Measurements from ENCODE around the gene CNGA1. TPM values are rescaled to one million over a fixed set of nuclear protein-coding genes. Genes with fewer than 3 reads are reported as not detected.

CNGA1 gene
- total RNA-seq, 1 donor from 2014 or later = not detected

DNA sequence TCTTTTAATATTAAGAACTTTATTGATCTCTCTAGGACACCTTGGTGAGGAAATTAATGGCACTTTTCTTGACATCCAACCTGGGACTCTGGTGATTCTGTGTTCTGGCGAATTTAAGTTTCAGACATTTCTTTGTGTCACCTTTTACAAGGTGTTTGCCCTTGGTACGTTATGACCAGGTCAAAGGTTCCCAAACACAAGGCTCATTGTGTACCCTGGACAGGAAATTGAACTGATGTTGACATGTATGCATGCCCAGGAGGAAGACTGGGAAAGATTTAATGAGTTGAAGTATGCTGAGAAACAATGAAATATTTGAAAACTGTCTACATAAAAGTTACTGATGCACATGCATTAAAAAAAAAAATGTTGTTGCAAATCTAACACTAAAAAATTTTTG is 22.2 kb upstream of the CNGA1 start:
- H3K4me1 Mint-ChIP-seq (ENCODE audit: unreplicated experiment) = no peaks in the 10 kb centered on the region
- no peak overlapping the region for H3K27ac Mint-ChIP-seq (ENCODE audit: unreplicated experiment)
- no peaks in the 10 kb centered on the region for H3K27me3 Mint-ChIP-seq (ENCODE audit: unreplicated experiment)
- no peak overlapping the region for H3K4me3 Mint-ChIP-seq (ENCODE audit: unreplicated experiment)
- TF ChIP-seq, protein P1, sequence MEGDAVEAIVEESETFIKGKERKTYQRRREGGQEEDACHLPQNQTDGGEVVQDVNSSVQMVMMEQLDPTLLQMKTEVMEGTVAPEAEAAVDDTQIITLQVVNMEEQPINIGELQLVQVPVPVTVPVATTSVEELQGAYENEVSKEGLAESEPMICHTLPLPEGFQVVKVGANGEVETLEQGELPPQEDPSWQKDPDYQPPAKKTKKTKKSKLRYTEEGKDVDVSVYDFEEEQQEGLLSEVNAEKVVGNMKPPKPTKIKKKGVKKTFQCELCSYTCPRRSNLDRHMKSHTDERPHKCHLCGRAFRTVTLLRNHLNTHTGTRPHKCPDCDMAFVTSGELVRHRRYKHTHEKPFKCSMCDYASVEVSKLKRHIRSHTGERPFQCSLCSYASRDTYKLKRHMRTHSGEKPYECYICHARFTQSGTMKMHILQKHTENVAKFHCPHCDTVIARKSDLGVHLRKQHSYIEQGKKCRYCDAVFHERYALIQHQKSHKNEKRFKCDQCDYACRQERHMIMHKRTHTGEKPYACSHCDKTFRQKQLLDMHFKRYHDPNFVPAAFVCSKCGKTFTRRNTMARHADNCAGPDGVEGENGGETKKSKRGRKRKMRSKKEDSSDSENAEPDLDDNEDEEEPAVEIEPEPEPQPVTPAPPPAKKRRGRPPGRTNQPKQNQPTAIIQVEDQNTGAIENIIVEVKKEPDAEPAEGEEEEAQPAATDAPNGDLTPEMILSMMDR (IDR thresholded peaks at IDR 0.05; ENCODE audit: unreplicated experiment) = no peak
- no peak for DNase-seq (ENCODE audit: low spot score)
- no peaks in the 10 kb centered on the region for H3K9me3 Mint-ChIP-seq (ENCODE audit: unreplicated experiment)
- H3K36me3 Mint-ChIP-seq (ENCODE audit: low read depth, unreplicated experiment) = no peaks in the 10 kb centered on the region

DNA sequence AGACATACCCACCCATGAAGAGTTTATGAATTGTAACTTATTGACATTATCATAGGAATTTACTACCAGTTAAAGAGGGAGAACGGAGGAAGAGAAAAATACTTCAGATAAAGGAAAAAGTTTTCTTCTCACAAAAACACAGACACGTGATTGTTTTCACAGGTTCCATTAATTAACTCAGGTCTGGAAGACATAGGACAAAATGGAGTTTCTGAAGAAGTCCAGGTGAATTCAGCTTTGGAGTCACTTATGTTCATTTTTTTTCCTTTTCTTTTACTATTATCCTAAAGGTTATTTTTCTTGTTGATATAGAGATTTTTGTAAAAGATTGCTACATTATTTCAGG is 20.6 kb upstream of the CNGA1 start:
- no peaks in the 10 kb centered on the region for H3K4me1 Mint-ChIP-seq (ENCODE audit: unreplicated experiment)
- H3K4me3 Mint-ChIP-seq (ENCODE audit: unreplicated experiment) = no peak overlapping the region

DNA sequence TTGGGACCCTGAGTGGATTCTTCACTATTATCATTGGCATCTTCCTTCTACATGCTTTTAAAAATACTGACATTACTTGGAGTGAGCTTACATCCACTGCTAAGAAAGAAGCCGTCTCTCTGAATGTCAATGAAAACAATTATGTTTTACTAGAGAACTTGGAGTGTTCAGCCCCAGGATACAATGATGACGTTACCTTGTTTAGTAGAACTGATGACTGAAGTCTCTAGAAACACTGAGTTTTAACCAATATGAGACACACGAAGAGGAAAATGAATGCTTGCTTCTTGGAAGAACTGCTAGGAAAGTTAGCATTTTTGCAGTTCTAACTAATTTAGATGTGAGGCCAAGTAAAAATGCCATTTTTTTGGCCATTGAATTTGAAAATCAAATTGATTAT is 19.5 kb upstream of the CNGA1 start:
- H3K36me3 Mint-ChIP-seq (ENCODE audit: low read depth, unreplicated experiment) = no peaks in the 10 kb centered on the region
- H3K27ac Mint-ChIP-seq (ENCODE audit: unreplicated experiment) = no peak overlapping the region
- no peak for DNase-seq (ENCODE audit: low spot score)
- no peaks in the 10 kb centered on the region for H3K27me3 Mint-ChIP-seq (ENCODE audit: unreplicated experiment)
- H3K4me3 Mint-ChIP-seq (ENCODE audit: unreplicated experiment) = no peak overlapping the region
- H3K9me3 Mint-ChIP-seq (ENCODE audit: unreplicated experiment) = no peaks in the 10 kb centered on the region
- TF ChIP-seq, protein P1 (IDR thresholded peaks at IDR 0.05; ENCODE audit: unreplicated experiment) = no peak
- no peaks in the 10 kb centered on the region for H3K4me1 Mint-ChIP-seq (ENCODE audit: unreplicated experiment)

More for the DNA sequence above, 20.6 kb upstream of the CNGA1 start:
- DNase-seq (ENCODE audit: low spot score) = no peak
- H3K9me3 Mint-ChIP-seq (ENCODE audit: unreplicated experiment) = no peaks in the 10 kb centered on the region
- no peaks in the 10 kb centered on the region for H3K36me3 Mint-ChIP-seq (ENCODE audit: low read depth, unreplicated experiment)
- H3K27ac Mint-ChIP-seq (ENCODE audit: unreplicated experiment) = no peak overlapping the region
- H3K27me3 Mint-ChIP-seq (ENCODE audit: unreplicated experiment) = no peaks in the 10 kb centered on the region
- TF ChIP-seq, protein P1 (IDR thresholded peaks at IDR 0.05; ENCODE audit: unreplicated experiment) = no peak

DNA sequence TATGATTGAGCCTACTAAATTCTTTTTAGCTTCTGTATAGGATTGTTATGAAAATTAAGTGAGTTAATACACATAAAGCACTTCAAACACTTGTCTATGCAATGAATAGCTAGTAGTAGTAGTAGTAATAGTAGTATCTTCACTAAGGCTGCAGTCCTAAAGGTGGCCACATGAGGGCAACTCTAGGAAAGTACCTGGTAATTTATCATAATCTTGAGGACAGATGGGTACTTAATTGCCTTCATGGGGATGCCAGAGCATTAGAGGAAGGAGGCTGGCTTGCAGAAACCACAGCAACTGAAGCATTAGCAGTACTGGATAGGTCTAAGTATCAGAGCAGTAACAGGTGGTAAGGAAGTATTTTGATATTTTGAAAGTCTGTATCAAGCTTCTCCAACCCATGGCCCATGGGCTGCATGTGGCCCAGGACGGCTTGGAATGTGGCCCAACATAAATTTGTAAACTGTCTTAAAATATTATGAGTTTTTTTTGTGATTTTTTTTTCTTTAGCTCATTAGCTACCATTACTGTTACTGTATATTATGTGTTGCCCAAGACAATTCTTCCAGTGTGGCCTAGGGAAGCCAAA is 17.4 kb upstream of the CNGA1 start:
- peak; percentile 33 for DNase-seq (ENCODE audit: low spot score)
- no peaks in the 10 kb centered on the region for H3K4me1 Mint-ChIP-seq (ENCODE audit: unreplicated experiment)
- H3K9me3 Mint-ChIP-seq (ENCODE audit: unreplicated experiment) = no peaks in the 10 kb centered on the region
- H3K27me3 Mint-ChIP-seq (ENCODE audit: unreplicated experiment) = no peaks in the 10 kb centered on the region
- no peaks in the 10 kb centered on the region for H3K36me3 Mint-ChIP-seq (ENCODE audit: low read depth, unreplicated experiment)
- TF ChIP-seq, protein P1 (IDR thresholded peaks at IDR 0.05; ENCODE audit: unreplicated experiment) = peak; percentile 81
- no peak overlapping the region for H3K4me3 Mint-ChIP-seq (ENCODE audit: unreplicated experiment)
- no peak overlapping the region for H3K27ac Mint-ChIP-seq (ENCODE audit: unreplicated experiment)

DNA sequence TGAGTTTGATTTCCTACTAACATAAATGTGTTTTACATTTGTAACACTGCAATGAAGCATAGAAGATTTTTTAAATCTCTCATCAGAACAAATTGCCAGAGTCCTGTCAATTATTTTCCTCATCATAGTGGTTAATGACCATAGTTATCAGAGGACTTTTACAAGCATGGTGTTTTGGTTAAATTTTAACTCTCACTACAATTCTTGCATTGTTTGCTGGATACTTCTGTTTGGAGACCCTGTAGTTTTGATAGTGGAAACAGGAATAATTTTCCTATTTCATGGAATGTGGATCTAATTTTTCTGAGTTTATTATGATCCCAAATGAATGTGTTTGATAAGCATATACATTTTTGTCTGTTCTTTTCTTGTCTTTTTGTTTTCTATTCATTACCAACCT is 16.9 kb upstream of the CNGA1 start:
- Mint-ChIP-seq H3K36me3 (ENCODE audit: low read depth, unreplicated experiment) (no peaks in the 10 kb centered on the region), H3K4me1 (ENCODE audit: unreplicated experiment) (no peaks in the 10 kb centered on the region), H3K27ac (ENCODE audit: unreplicated experiment) (no peak overlapping the region), H3K4me3 (ENCODE audit: unreplicated experiment) (no peak overlapping the region), H3K9me3 (ENCODE audit: unreplicated experiment) (no peaks in the 10 kb centered on the region), H3K27me3 (ENCODE audit: unreplicated experiment) (no peaks in the 10 kb centered on the region)
- TF ChIP-seq, protein P1 (IDR thresholded peaks at IDR 0.05; ENCODE audit: unreplicated experiment) = no peak
- DNase-seq (ENCODE audit: low spot score) = no peak
